Measurements from ENCODE around the gene GPRIN2.

DNA sequence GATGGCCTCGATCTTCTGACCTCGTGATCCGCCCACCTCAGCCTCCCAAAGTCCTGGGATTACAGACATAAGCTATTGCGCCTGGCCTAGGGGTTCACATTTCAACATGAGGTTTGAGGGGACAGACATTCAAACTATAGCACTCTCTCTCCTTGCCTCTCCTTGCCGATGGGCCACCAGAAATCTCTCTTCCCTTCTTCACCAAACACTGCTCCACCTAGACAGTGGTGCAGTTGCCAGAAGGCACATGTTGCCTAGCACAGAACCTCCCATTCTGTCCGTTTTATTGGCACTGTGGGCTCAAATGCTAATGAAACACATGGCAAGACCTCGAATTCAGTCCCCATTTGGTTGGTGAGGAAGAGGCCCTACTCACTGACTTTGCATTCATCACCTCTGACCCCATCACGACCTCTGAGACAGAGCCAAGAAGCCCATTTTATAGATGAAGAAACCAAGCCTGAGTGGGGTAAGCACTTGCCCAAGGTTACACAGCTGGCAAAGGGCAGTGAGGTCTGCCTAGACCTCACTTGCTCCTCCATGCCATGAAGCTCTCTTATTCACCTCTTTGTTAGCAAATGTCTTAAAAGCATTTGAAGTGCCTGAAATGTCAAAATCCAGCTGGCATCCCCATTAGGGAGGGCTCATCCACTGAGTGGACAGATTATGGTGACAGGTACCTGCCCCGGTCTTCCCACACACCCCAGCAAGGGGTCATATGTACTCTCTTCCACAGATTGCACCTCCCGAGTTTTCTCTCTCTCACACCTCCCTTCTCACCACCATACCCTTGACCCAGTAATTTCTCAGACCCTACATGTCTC is 34.0 kb downstream of the GPRIN2 start:
- TF ChIP-seq POLR2AphosphoS5 (IDR thresholded peaks at IDR 0.05; ENCODE audit: low read depth, low read length) (no peak), POLR2A (IDR thresholded peaks at IDR 0.05; ENCODE audit: low read depth, low read length) (no peak)
